ENCODE measurements around the gene MRPL28. TPM values are rescaled to one million over a fixed set of nuclear protein-coding genes. Genes with fewer than 3 reads are reported as not detected.
"Not testable (repeated sequence)": the region's sequence is repeated elsewhere in the genome, so short reads cannot be mapped to it uniquely, and the experiment has no call there.

The MRPL28 gene
- total RNA-seq, 4 donors from 2014 or later, result 47.7 to 93.5 (median 55.8) TPM

DNA sequence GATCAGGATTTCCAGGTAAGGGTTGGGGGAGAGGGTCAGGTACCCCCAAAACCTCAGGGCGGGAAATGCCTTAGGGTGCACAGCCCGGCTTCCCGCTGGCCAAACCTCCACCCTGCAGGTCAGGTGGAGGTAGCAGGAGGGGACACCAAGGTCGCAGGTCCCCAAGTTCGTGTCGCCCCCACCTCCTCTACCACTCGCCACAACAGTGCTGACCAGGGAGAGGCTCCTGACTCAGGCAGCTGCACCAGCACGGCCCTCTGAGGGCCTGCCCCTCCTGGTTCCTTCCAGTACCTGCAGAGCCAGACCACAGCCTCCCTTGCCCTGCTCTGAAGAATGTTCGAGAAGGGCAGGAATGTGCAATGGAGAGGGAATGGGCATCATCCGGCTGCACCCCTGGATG is 3.9 kb downstream of the MRPL28 start:
- Histone ChIP-seq H3K9me3 (no peaks in the 10 kb centered on the region), H3K27me3 (peaks cover 36% of the 10 kb centered on the region), H3K36me3 (peaks cover 0 to 37% of the 10 kb centered on the region in 2 donors), H3K27ac (no peak overlapping the region), H3K4me1 (peaks cover 0 to 33% (median 17%) of the 10 kb centered on the region in 3 donors), H3K4me3 (no peak overlapping the region)
- ATAC-seq, result no peak
- WGBS, 2 donors (ENCODE audit: low coverage in 1 of 2), result 70% methylated on average over 4 of the region's 10 CpGs; no CpG with 5 or more reads in 1 of the 2 donors
- TF ChIP-seq POLR2AphosphoS5 (IDR thresholded peaks at IDR 0.05), result no peak
- TF ChIP-seq POLR2A (IDR thresholded peaks at IDR 0.05), result no peak
- no peak for TF ChIP-seq EP300 (IDR thresholded peaks at IDR 0.05)

DNA sequence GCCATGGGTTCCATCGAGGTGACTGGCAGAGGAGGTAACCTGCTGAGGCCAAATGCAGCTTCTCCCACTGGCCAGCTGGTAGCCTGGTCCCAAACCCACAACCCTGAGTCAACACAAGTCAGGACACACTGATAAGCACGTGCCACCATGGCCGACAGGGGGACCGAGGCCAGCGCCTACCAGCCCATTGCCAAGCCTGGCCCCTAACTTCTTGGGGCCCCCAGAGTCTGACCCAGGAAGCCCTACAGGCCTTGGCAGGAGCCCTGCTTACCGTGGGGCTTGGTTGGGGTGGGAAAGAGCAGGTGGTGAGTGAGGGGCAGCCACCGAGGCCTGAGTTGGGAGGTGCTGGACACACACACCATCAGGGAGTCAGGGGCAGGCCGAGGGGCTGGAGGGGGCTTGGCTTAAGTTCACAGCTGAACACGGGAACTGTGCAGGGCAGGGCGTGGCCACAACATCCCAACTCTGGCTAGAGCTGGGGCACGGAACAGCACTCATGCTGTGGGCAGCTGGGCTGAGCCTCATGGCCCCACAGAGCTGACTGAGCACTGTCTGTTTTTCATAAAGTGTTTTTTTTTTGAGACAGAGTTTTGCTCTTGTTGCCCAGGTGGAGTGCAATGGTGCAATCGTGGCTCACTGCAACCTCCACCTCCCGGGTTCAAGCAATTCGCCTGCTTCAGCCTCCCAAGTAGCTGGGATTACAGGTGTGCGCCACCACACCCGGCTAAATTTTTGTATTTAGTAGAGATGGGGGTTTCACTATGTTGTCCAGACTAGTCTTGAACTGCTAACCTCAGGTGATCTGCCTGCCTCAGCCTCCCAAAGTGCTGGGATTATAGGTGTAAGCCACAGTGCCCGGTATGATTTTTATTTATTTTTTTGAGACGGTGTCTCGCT is 5.5 kb downstream of the MRPL28 start:
- Histone ChIP-seq H3K27ac (no peak overlapping the region), H3K9me3 (no peaks in the 10 kb centered on the region), H3K27me3 (peaks cover 38% of the 10 kb centered on the region), H3K4me3 (no peak overlapping the region), H3K36me3 (peaks cover 0 to 35% of the 10 kb centered on the region in 2 donors), H3K4me1 (peaks cover 0 to 19% (median 7%) of the 10 kb centered on the region in 3 donors)
- ATAC-seq, result no peak
- TF ChIP-seq EP300 (IDR thresholded peaks at IDR 0.05), result no peak
- TF ChIP-seq, protein P1, sequence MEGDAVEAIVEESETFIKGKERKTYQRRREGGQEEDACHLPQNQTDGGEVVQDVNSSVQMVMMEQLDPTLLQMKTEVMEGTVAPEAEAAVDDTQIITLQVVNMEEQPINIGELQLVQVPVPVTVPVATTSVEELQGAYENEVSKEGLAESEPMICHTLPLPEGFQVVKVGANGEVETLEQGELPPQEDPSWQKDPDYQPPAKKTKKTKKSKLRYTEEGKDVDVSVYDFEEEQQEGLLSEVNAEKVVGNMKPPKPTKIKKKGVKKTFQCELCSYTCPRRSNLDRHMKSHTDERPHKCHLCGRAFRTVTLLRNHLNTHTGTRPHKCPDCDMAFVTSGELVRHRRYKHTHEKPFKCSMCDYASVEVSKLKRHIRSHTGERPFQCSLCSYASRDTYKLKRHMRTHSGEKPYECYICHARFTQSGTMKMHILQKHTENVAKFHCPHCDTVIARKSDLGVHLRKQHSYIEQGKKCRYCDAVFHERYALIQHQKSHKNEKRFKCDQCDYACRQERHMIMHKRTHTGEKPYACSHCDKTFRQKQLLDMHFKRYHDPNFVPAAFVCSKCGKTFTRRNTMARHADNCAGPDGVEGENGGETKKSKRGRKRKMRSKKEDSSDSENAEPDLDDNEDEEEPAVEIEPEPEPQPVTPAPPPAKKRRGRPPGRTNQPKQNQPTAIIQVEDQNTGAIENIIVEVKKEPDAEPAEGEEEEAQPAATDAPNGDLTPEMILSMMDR (IDR thresholded peaks at IDR 0.05), result no peak
- no peak for TF ChIP-seq POLR2A (IDR thresholded peaks at IDR 0.05)
- TF ChIP-seq POLR2AphosphoS5 (IDR thresholded peaks at IDR 0.05), result no peak
- WGBS, 2 donors (ENCODE audit: low coverage in 1 of 2), result 47 to 75% methylated on average over 7 to 9 of the region's 19 CpGs

GRCh38 chr16:363766-364490 is 6.4 kb downstream of the MRPL28 start:
- no peak for TF ChIP-seq EP300 (IDR thresholded peaks at IDR 0.05)
- TF ChIP-seq POLR2AphosphoS5 (IDR thresholded peaks at IDR 0.05), result no peak
- TF ChIP-seq, protein P1 (IDR thresholded peaks at IDR 0.05), result no peak
- no peak for TF ChIP-seq POLR2A (IDR thresholded peaks at IDR 0.05)
- no peaks in the 10 kb centered on the region for H3K9me3 ChIP-seq
- 5 to 61% methylated on average over 2 to 10 of the region's 24 CpGs for WGBS, 2 donors (ENCODE audit: low coverage in 1 of 2)

GRCh38 chr16:363110-363765 is 7.1 kb downstream of the MRPL28 start:
- Histone ChIP-seq H3K36me3 (peaks cover 0 to 23% of the 10 kb centered on the region in 2 donors), H3K9me3 (no peaks in the 10 kb centered on the region), H3K27ac (no peak overlapping the region), H3K27me3 (peaks cover 38% of the 10 kb centered on the region), H3K4me3 (no peak overlapping the region), H3K4me1 (peaks cover 0 to 8% (median 0%) of the 10 kb centered on the region in 3 donors)
- no peak for ATAC-seq
- 56% methylated on average over 9 of the region's 20 CpGs; no CpG with 5 or more reads in 1 of the 2 donors for WGBS, 2 donors (ENCODE audit: low coverage in 1 of 2)
- TF ChIP-seq POLR2A (IDR thresholded peaks at IDR 0.05) (no peak), EP300 (IDR thresholded peaks at IDR 0.05) (no peak), POLR2AphosphoS5 (IDR thresholded peaks at IDR 0.05) (no peak)
- TF ChIP-seq, protein P1 (IDR thresholded peaks at IDR 0.05), result no peak

More at GRCh38 chr16:363766-364490, 6.4 kb downstream of the MRPL28 start:
- ATAC-seq, result no peak
- peaks cover 0 to 30% of the 10 kb centered on the region in 2 donors for H3K36me3 ChIP-seq
- H3K27ac ChIP-seq, result no peak overlapping the region
- no peak overlapping the region for H3K4me3 ChIP-seq
- peaks cover 38% of the 10 kb centered on the region for H3K27me3 ChIP-seq
- peaks cover 0 to 10% (median 0%) of the 10 kb centered on the region in 3 donors for H3K4me1 ChIP-seq

DNA sequence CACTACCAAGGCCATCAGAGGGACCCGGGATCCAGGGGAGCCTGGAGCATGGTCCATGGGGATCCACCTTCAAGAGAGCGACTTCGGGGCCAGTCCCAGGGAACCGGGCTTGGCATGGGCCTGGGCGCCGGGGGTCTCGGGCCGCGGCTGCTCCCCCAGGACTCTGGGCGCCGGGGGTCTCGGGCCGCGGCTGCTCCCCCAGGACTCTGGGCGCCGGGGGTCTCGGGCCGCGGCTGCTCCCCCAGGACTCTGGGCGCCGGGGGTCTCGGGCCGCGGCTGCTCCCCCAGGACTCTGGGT is 7.7 kb downstream of the MRPL28 start:
- no CpG with 5 or more reads among the region's 24 CpGs for WGBS, 2 donors (ENCODE audit: low coverage in 1 of 2)
- Histone ChIP-seq H3K36me3 (peaks cover 0 to 17% of the 10 kb centered on the region in 2 donors), H3K27me3 (peaks cover 38% of the 10 kb centered on the region)
- H3K4me3 ChIP-seq, H3K9me3 ChIP-seq, H3K4me1 ChIP-seq, H3K27ac ChIP-seq, ATAC-seq: not testable (repeated sequence)

Measured in gastroesophageal sphincter (tissue), 4 donors.